ENCODE results near the gene GYPC.
"Not testable (repeated sequence)": the region's sequence is repeated elsewhere in the genome, so short reads cannot be mapped to it uniquely, and the experiment has no call there.

GYPC gene

GRCh38 chr2:126703311-126703710 is 47.4 kb downstream of the GYPC start:
- DNase-seq, result no peak

GRCh38 chr2:126704434-126705160 is 48.6 kb downstream of the GYPC start:
- DNase-seq, result no peak

- DNase-seq, result no peak
These were observed 51.2 kb downstream of the GYPC start for GRCh38 chr2:126707191-126707590.

GRCh38 chr2:126707941-126708340 is 52.0 kb downstream of the GYPC start:
- DNase-seq, result no peak

- DNase-seq, result no peak
These were observed 58.4 kb downstream of the GYPC start for GRCh38 chr2:126714191-126714965.

- DNase-seq, result no peak
These were observed 59.2 kb downstream of the GYPC start for GRCh38 chr2:126715111-126715510.

- DNase-seq, result no peak
These were observed 59.8 kb downstream of the GYPC start for GRCh38 chr2:126715576-126716406.

- DNase-seq, result not testable (repeated sequence)
These were observed 61.3 kb downstream of the GYPC start for GRCh38 chr2:126717277-126717676.

GRCh38 chr2:126717928-126718327 is 62.0 kb downstream of the GYPC start:
- DNase-seq, result no peak

- DNase-seq, result no peak
These were observed 63.4 kb downstream of the GYPC start for GRCh38 chr2:126719191-126719832.

GRCh38 chr2:126719833-126720351 is 63.9 kb downstream of the GYPC start:
- DNase-seq, result no peak

GRCh38 chr2:126720638-126721037 is 64.7 kb downstream of the GYPC start:
- DNase-seq, result no peak

GRCh38 chr2:126722081-126722480 is 66.1 kb downstream of the GYPC start:
- DNase-seq, result no peak

- no peak for DNase-seq
These were observed 66.6 kb downstream of the GYPC start for GRCh38 chr2:126722546-126722945.

- no peak for DNase-seq
These were observed 67.4 kb downstream of the GYPC start for GRCh38 chr2:126723281-126723815.

- no peak for DNase-seq
These were observed 69.6 kb downstream of the GYPC start for GRCh38 chr2:126725580-126725979.

- DNase-seq, result no peak
These were observed 73.9 kb downstream of the GYPC start for GRCh38 chr2:126729896-126730295.

- DNase-seq, result no peak
These were observed 74.7 kb downstream of the GYPC start for GRCh38 chr2:126730655-126731054.

- no peak for DNase-seq
These were observed 75.4 kb downstream of the GYPC start for GRCh38 chr2:126731353-126731752.

GRCh38 chr2:126732682-126733245 is 76.8 kb downstream of the GYPC start:
- no peak for DNase-seq

GRCh38 chr2:126733795-126734194 is 77.8 kb downstream of the GYPC start:
- no peak for DNase-seq

All from cerebellar nuclear complex (tissue), 1 donor.